Adrenal gland (tissue), 5 donors: ENCODE results near the gene MPP1.

Source experiments
- CTCF ChIP-seq, 6 experiments: fragments of 450-650 bp in 4 of 6; fragments of 200-600 bp in 2 of 6; sonication (generic) in 1 of 6; IDR thresholded peaks; 1 replicate in 5 of 6; 2 replicates in 1 of 6; pipeline versions ENCODE4 v1.5.1 to v1.8.0; 2016 to 2021; ENCODE audit warnings: antibody characterized with exemption in 6 of 6, mild to moderate bottlenecking in 2 of 6, moderate library complexity in 1 of 6
- POLR2A ChIP-seq, 2 donors: fragments of 450-650 bp; IDR thresholded peaks; one replicate each; pipeline ENCODE4 v1.6.1; 2017; ENCODE audit warnings: antibody characterized with exemption in 2 of 2, mild to moderate bottlenecking in 2 of 2, moderate library complexity in 1 of 2
- donor health status: DM: no; HTN: no; CAD: no.

GRCh38 chrX:154795016-154795415, 10.3 kb downstream of the MPP1 start:
- TF ChIP-seq CTCF (IDR thresholded peaks at IDR 0.05): no peak
- TF ChIP-seq POLR2A (IDR thresholded peaks at IDR 0.05): no peak
